Measurements from ENCODE around the gene CFAP97D1.

DNA sequence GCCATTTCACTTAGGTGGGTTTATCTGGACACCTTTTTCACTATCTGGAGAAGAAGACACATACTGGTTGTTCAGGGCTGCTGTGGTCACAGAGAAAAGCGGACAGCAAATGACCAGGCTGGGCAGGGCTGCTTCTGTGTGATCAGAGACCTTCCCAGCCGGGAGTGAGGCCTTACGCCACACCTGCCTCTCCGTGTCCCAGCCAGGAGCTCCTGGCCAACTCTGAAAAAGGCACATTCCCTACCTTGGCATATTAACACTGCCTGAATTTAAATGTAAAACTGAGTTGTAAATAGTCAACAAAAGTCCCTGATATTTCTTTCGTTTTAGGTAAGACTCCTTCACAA lies 12.5 kb upstream of the CFAP97D1 start:
- TF ChIP-seq, protein P1, sequence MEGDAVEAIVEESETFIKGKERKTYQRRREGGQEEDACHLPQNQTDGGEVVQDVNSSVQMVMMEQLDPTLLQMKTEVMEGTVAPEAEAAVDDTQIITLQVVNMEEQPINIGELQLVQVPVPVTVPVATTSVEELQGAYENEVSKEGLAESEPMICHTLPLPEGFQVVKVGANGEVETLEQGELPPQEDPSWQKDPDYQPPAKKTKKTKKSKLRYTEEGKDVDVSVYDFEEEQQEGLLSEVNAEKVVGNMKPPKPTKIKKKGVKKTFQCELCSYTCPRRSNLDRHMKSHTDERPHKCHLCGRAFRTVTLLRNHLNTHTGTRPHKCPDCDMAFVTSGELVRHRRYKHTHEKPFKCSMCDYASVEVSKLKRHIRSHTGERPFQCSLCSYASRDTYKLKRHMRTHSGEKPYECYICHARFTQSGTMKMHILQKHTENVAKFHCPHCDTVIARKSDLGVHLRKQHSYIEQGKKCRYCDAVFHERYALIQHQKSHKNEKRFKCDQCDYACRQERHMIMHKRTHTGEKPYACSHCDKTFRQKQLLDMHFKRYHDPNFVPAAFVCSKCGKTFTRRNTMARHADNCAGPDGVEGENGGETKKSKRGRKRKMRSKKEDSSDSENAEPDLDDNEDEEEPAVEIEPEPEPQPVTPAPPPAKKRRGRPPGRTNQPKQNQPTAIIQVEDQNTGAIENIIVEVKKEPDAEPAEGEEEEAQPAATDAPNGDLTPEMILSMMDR (IDR thresholded peaks at IDR 0.05; ENCODE audit: insufficient read depth, low read length, poor library complexity, severe bottlenecking) = no peak
- no peak for TF ChIP-seq EZH2phosphoT487 (conservative IDR thresholded peaks at IDR 0.05; ENCODE audit: low read length)
